Measurements from ENCODE around the gene NCOA6. TPM values are rescaled to one million over a fixed set of nuclear protein-coding genes. Genes with fewer than 3 reads are reported as not detected.

NCOA6 gene
- total and polyA plus RNA-seq, 2 of the 4 experiments (the other 2 are of a cell fraction) = 3.6 to 13.1 TPM

- Histone ChIP-seq H2AK5ac (ENCODE audit: low read depth, low read length) (no peak overlapping the region), H2AK9ac (replicated peaks; ENCODE audit: low read depth, low read length, poor library complexity) (no peak overlapping the region), H4K5ac (ENCODE audit: low read depth, low read length) (no peak overlapping the region), H2AFZ (replicated peaks; ENCODE audit: low read length, poor library complexity) (no peak overlapping the region), H3K4me2 (ENCODE audit: low read depth, low read length) (no peak overlapping the region; the same call in 1 of the 2 replicates), H3K14ac (replicated peaks; ENCODE audit: low read depth, low read length) (no peak overlapping the region), H3K23ac (ENCODE audit: low read depth, low read length) (no peak overlapping the region), H2BK15ac (ENCODE audit: low read depth, low read length) (no peak overlapping the region), H3K56ac (ENCODE audit: extremely low read depth, insufficient read depth, low read length) (no peak overlapping the region), H3K4me1 (ENCODE audit: control insufficient read depth, insufficient read depth, low read length) (peaks cover 13% of the 10 kb centered on the region), H3K9me3 (ENCODE audit: control insufficient read depth, insufficient read depth, low read length) (no peaks in the 10 kb centered on the region), H2BK5ac (ENCODE audit: low read depth, low read length, poor library complexity, severe bottlenecking) (no peak overlapping the region), H4K8ac (ENCODE audit: low read depth in 2 of 2, low read length in 2 of 2) (no peak overlapping the region), H2BK20ac (ENCODE audit: low read depth, low read length) (no peak overlapping the region), H3K4me3 (ENCODE audit: insufficient read depth, low read depth, low read length) (no peak overlapping the region), H4K91ac (ENCODE audit: insufficient read depth, low read depth, low read length) (no peak overlapping the region), H2BK120ac (ENCODE audit: low read depth, low read length) (no peak overlapping the region), H3K9ac (ENCODE audit: low read depth, low read length) (no peak overlapping the region), H3K9me1 (ENCODE audit: insufficient read depth, low read length) (peaks cover 20% of the 10 kb centered on the region), H3K27me3 (ENCODE audit: control insufficient read depth, insufficient read depth, low read length) (no peaks in the 10 kb centered on the region), H4K20me1 (ENCODE audit: insufficient read depth, low read length) (0 out of 2 replicates have a peak, but pooled peaks cover 12% of the 10 kb centered on the region), H3K79me1 (ENCODE audit: low read depth in 1 of 2, low read length in 2 of 2) (peaks cover 0 to 47% of the 10 kb centered on the region in 2 experiments; a peak in 2 of 4 replicates), H3K18ac (ENCODE audit: low read depth, low read length) (no peak overlapping the region), H3K27ac (ENCODE audit: insufficient read depth, low read length) (no peak overlapping the region), H3K4ac (ENCODE audit: low read depth, low read length) (no peak overlapping the region; the same call in 1 of the 2 replicates), H3K36me3 (ENCODE audit: control insufficient read depth, insufficient read depth, low read length) (peaks cover 10% of the 10 kb centered on the region; the same call in 1 of the 2 replicates)
- ATAC-seq (ENCODE audit: low read depth) = no peak
- dilution Hi-C loops (cut with HindIII; ENCODE audit: low sequenced_read_pairs, unreplicated experiment) (no loop called here), in situ Hi-C loops (cut with MboI; ENCODE audit: low sequenced_read_pairs) (no loop called here), intact Hi-C loops (cut with micrococcal nuclease) (loop anchor here (5.0 kb wide), 3 partner anchors 61 to 394 kb away; no protein-coding TSS in a partner anchor)
- WGBS, 2 experiments (ENCODE audit: extremely low coverage in 2 of 2, insufficient read length in 1 of 2) = no CpG with 5 or more reads among the region's 1 CpG
- no peak for TF ChIP-seq FOS (IDR thresholded peaks at IDR 0.05; ENCODE audit: low read depth, low read length)
- TF ChIP-seq CTCF (conservative IDR thresholded peaks at IDR 0.05; ENCODE audit: low read depth, low read length) = no peak
- TF ChIP-seq NFE2L2 (IDR thresholded peaks at IDR 0.05; ENCODE audit: low read depth, low read length) = no peak
- no peak for TF ChIP-seq RCOR1 (IDR thresholded peaks at IDR 0.05; ENCODE audit: insufficient replicate concordance, low read length)
- no peak for TF ChIP-seq CHD1 (IDR thresholded peaks at IDR 0.05; ENCODE audit: low read depth, low read length)
- no peak for TF ChIP-seq BHLHE40 (IDR thresholded peaks at IDR 0.05; ENCODE audit: low read depth, low read length)
- no peak for TF ChIP-seq RAD21 (IDR thresholded peaks at IDR 0.05; ENCODE audit: low read length)
- no peak for TF ChIP-seq CEBPB (IDR thresholded peaks at IDR 0.05; ENCODE audit: low read depth, low read length)
- no peak for TF ChIP-seq ELK1 (IDR thresholded peaks at IDR 0.05; ENCODE audit: borderline replicate concordance, low read depth, low read length)
- TF ChIP-seq MAFK (IDR thresholded peaks at IDR 0.05; ENCODE audit: low read depth, low read length) = no peak
- no peak for TF ChIP-seq MXI1 (IDR thresholded peaks at IDR 0.05; ENCODE audit: borderline replicate concordance, low read depth, low read length)
- TF ChIP-seq POLR2A (IDR thresholded peaks at IDR 0.05; ENCODE audit: low read depth, low read length) = no peak
- TF ChIP-seq USF2 (IDR thresholded peaks at IDR 0.05; ENCODE audit: low read depth, low read length) = no peak
- no peak for TF ChIP-seq RFX5 (IDR thresholded peaks at IDR 0.05; ENCODE audit: low read depth, low read length)
- TF ChIP-seq MAZ (IDR thresholded peaks at IDR 0.05; ENCODE audit: borderline replicate concordance, low read depth, low read length) = no peak
- no peak for TF ChIP-seq SMC3 (IDR thresholded peaks at IDR 0.05; ENCODE audit: low read depth, low read length)
- BruUV-seq (replicated peaks) = no TSS peak
- POLR2A ChIA-PET (ENCODE audit: unreplicated experiment) = no interaction called here
- no peak for DNase-seq
- CTCF ChIA-PET = interaction anchor here (0.6 to 1.2 kb wide), 2 partner anchors 14 to 168 kb away, joined by 5 read pairs; no protein-coding TSS in a partner anchor
Observed at GRCh38 chr20:34706302-34706875, 119.1 kb downstream of the NCOA6 start.
